H9 (cell line): ENCODE results near the gene ACBD5. TPM values are rescaled to one million over a fixed set of nuclear protein-coding genes. Genes with fewer than 3 reads are reported as not detected.

Source experiments
- DNase-seq: peaks from one replicate; pipeline ENCODE4 v3.0.0-alpha.2; 2017
- H2AFZ ChIP-seq: one replicate; pipeline ENCODE4 v1.6.1; 2013; ENCODE audit warnings: mild to moderate bottlenecking, low read length, control low read depth, moderate library complexity
- H2AK5ac ChIP-seq: 2 replicates; pipeline ENCODE4 v1.6.1; 2013; ENCODE audit warnings: low read length, control low read depth, mixed read lengths; ENCODE audit not compliant: insufficient read length
- H2BK120ac ChIP-seq: one replicate; pipeline ENCODE4 v1.6.1; 2013; ENCODE audit warnings: low read depth, mild to moderate bottlenecking, low read length, control low read depth, inconsistent platforms; ENCODE audit not compliant: poor library complexity, severe bottlenecking
- H2BK12ac ChIP-seq: 2 replicates; pipeline ENCODE4 v1.6.1; 2013; ENCODE audit warnings: low read length, control low read depth, mixed read lengths, low read depth; ENCODE audit not compliant: insufficient read length
- H2BK15ac ChIP-seq: 2 replicates; pipeline ENCODE4 v1.6.1; 2013; ENCODE audit warnings: low read depth, low read length, control low read depth
- H2BK20ac ChIP-seq: one replicate; pipeline ENCODE4 v1.6.1; 2013; ENCODE audit warnings: low read depth, mild to moderate bottlenecking, low read length, control low read depth, inconsistent platforms; ENCODE audit not compliant: poor library complexity, severe bottlenecking
- H2BK5ac ChIP-seq: 2 replicates; pipeline ENCODE4 v1.6.1; 2013; ENCODE audit warnings: low read length, control low read depth, mixed read lengths; ENCODE audit not compliant: insufficient read length
- H3K14ac ChIP-seq: 2 replicates; pipeline ENCODE4 v1.6.1; 2013; ENCODE audit warnings: low read length, control low read depth; ENCODE audit not compliant: insufficient read depth
- H3K18ac ChIP-seq: 2 replicates; pipeline ENCODE4 v1.6.1; 2013; ENCODE audit warnings: low read depth, mild to moderate bottlenecking, mixed read lengths, low read length, control low read depth; ENCODE audit not compliant: insufficient read length
- H3K23ac ChIP-seq: 2 replicates; pipeline ENCODE4 v1.6.1; 2013; ENCODE audit warnings: low read length, control low read depth, mixed read lengths, low read depth; ENCODE audit not compliant: insufficient read length
- H3K23me2 ChIP-seq: 2 replicates; pipeline ENCODE4 v1.6.1; 2013; ENCODE audit warnings: low read depth, mild to moderate bottlenecking, mixed read lengths, low read length, control low read depth; ENCODE audit not compliant: insufficient read length, poor library complexity, severe bottlenecking
- H3K27ac ChIP-seq: 2 replicates; pipeline ENCODE4 v1.5.1; 2013; ENCODE audit warnings: low read length, control low read depth, mixed read lengths, low read depth; ENCODE audit not compliant: insufficient read length
- H3K27me3 ChIP-seq: 2 replicates; pipeline ENCODE4 v1.6.1; 2013; ENCODE audit warnings: low read length, control low read depth, inconsistent platforms; ENCODE audit not compliant: insufficient read depth
- H3K4ac ChIP-seq: 2 replicates; pipeline ENCODE4 v1.6.1; 2013; ENCODE audit warnings: low read depth, mild to moderate bottlenecking, control low read depth, inconsistent platforms, low read length, moderate library complexity
- H3K4me1 ChIP-seq: 2 replicates; pipeline ENCODE4 v1.6.1; 2013; ENCODE audit warnings: low read length, control low read depth, inconsistent platforms; ENCODE audit not compliant: insufficient read depth
- H3K4me2 ChIP-seq: 2 replicates; pipeline ENCODE4 v1.6.1; 2013; ENCODE audit warnings: low read length, control low read depth, mixed read lengths; ENCODE audit not compliant: insufficient read length, insufficient read depth
- H3K56ac ChIP-seq: 2 replicates; pipeline ENCODE4 v1.6.1; 2013; ENCODE audit warnings: low read depth, mild to moderate bottlenecking, mixed read lengths, low read length, control low read depth; ENCODE audit not compliant: insufficient read length
- H3K79me1 ChIP-seq: 2 replicates; pipeline ENCODE4 v1.6.1; 2013; ENCODE audit warnings: low read depth, mild to moderate bottlenecking, moderate library complexity, low read length, control low read depth, inconsistent platforms; ENCODE audit not compliant: insufficient read depth, poor library complexity, severe bottlenecking
- H3K79me2 ChIP-seq: 2 replicates; pipeline ENCODE4 v1.6.1; 2013; ENCODE audit warnings: low read length, control low read depth, inconsistent platforms; ENCODE audit not compliant: insufficient read depth
- H3K9ac ChIP-seq: 2 replicates; pipeline ENCODE4 v1.6.1; 2013; ENCODE audit warnings: low read length, control low read depth, mixed read lengths; ENCODE audit not compliant: insufficient read length; ENCODE audit errors: extremely low read depth
- H3K9me3 ChIP-seq: one replicate; pipeline ENCODE4 v1.6.1; 2013; ENCODE audit warnings: low read depth, low read length, inconsistent platforms; ENCODE audit not compliant: control insufficient read depth
- H3T11ph ChIP-seq: one replicate; pipeline ENCODE4 v1.6.1; 2013; ENCODE audit warnings: mild to moderate bottlenecking, low read length, control low read depth, inconsistent platforms
- H4K20me1 ChIP-seq: one replicate; pipeline ENCODE4 v1.6.1; 2013; ENCODE audit not compliant: control insufficient read depth, insufficient read length, insufficient read depth
- H4K5ac ChIP-seq: 2 replicates; pipeline ENCODE4 v1.6.1; 2013; ENCODE audit warnings: low read depth, mild to moderate bottlenecking, mixed read lengths, low read length, control low read depth; ENCODE audit not compliant: insufficient read length
- H4K8ac ChIP-seq: replicated peaks from 2 replicates; pipeline ENCODE4 v1.6.1; 2013; ENCODE audit warnings: low read length, control low read depth, mixed read lengths, low read depth; ENCODE audit not compliant: insufficient read length
- H4K91ac ChIP-seq: 2 replicates; pipeline ENCODE4 v1.6.1; 2013; ENCODE audit warnings: low read depth, mild to moderate bottlenecking, moderate library complexity, mixed read lengths, low read length, control low read depth; ENCODE audit not compliant: insufficient read length
- H3K27ac Mint-ChIP-seq, 3 experiments: 2 replicates in 2 of 3; 3 replicates in 1 of 3; pipeline ENCODE4 v1.8.0; 2020 to 2021; ENCODE audit warnings: mixed read lengths in 3 of 3, mild to moderate bottlenecking in 1 of 3, moderate library complexity in 1 of 3
- H3K27me3 Mint-ChIP-seq: 2 replicates; pipeline ENCODE4 v1.8.0; 2021; ENCODE audit warnings: low read depth, mild to moderate bottlenecking, moderate library complexity, mixed read lengths
- H3K36me3 Mint-ChIP-seq, 3 experiments: 2 replicates in 2 of 3; 3 replicates in 1 of 3; pipeline ENCODE4 v1.8.0; 2020 to 2021; ENCODE audit warnings: low read depth in 3 of 3, mixed read lengths in 3 of 3; ENCODE audit not compliant: insufficient read depth in 1 of 3
- H3K4me1 Mint-ChIP-seq, 2 experiments: 2 replicates each; pipeline ENCODE4 v1.8.0; 2020; ENCODE audit warnings: mixed read lengths in 2 of 2
- H3K4me3 Mint-ChIP-seq, 2 experiments: 2 replicates in 1 of 2; 3 replicates in 1 of 2; pipeline ENCODE4 v1.8.0; 2020 to 2021; ENCODE audit warnings: mild to moderate bottlenecking in 2 of 2, mixed read lengths in 2 of 2, moderate library complexity in 1 of 2
- H3K9me3 Mint-ChIP-seq, 2 experiments: 2 replicates in 1 of 2; 3 replicates in 1 of 2; pipeline ENCODE4 v1.8.0; 2020; ENCODE audit warnings: mild to moderate bottlenecking in 2 of 2, mixed read lengths in 2 of 2, moderate library complexity in 1 of 2
- WGBS: extraction: QIAGEN DNeasy Blood & Tissue Kit; methylation state at CpG from one replicate; pipeline ENCODE4 v1.1.7; 2013; ENCODE audit warnings: missing lambda C conversion rate, low lambda C conversion rate, mixed read lengths; ENCODE audit not compliant: insufficient read length; ENCODE audit errors: extremely low coverage; 5-methylcytosine and 5-hydroxymethylcytosine counted together
- total RNA-seq: library from RNA; stranded (reverse); gene quantifications from 2 replicates; pipeline ENCODE4 v1.2.1, GENCODE V29; 2021
- TF ChIP-seq, protein P1 (sequence below): fragments of 200-600 bp; sonication (generic); conservative IDR thresholded peaks from 3 replicates; pipeline ENCODE4 v1.8.0; 2021; ENCODE audit warnings: antibody characterized with exemption, mild to moderate bottlenecking

Gene ACBD5
- total RNA-seq, 1 experiment from 2014 or later = 14.2 TPM

DNA sequence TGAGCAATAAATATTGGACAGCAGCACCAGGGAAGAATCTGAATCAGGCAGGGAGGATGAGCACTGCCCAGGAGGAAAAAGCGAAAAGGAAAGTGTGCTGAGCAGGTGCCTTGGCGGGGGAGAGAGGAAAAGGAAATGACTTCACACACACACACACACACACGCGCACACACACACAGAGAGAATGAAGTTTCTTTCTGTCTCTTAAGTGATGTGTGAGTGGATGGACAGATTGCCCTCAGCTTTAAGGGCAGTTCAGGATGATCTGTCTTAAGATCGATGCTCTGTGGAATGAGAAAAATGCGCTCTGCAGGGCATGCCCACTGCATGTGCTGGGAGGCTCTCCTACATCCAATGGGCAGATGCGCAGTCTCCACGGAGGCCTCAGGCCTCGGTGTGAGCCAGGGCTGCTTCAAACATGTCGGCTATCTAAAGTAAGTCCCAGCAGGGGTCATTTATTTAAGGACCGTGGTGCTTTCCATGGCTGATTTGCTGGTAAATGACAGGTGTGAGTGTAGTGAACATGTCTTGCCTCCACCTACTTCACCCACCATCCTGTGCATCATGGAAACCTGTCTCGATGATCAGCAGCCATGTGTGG, 2.5 kb upstream of the ACBD5 start:
- Histone ChIP-seq H3K9ac (peak overlapping the region; percentile 37), H3K27ac (no peak overlapping the region), H3K9me3 (no peaks in the 10 kb centered on the region), H3K4me1 (no peaks in the 10 kb centered on the region; the same call in 1 of the 2 replicates), H3K79me2 (no peaks in the 10 kb centered on the region), H2BK20ac (no peak overlapping the region), H3T11ph (no peak overlapping the region), H3K23me2 (peaks cover 7% of the 10 kb centered on the region), H3K56ac (no peak overlapping the region), H2BK5ac (no peak overlapping the region), H3K79me1 (no peaks in the 10 kb centered on the region), H4K20me1 (no peaks in the 10 kb centered on the region), H2AFZ (no peak overlapping the region), H3K4ac (no peak overlapping the region), H4K8ac (no peak overlapping the region), H3K14ac (no peak overlapping the region), H4K5ac (no peak overlapping the region), H2BK15ac (no peak overlapping the region), H2BK12ac (no peak overlapping the region), H3K4me2 (peak overlapping the region; percentile 99), H3K27me3 (no peaks in the 10 kb centered on the region), H2BK120ac (no peak overlapping the region), H3K18ac (no peak overlapping the region), H2AK5ac (no peak overlapping the region), H3K23ac (no peak overlapping the region), H4K91ac (no peak overlapping the region)
- peaks cover 3% of the 10 kb centered on the region; the same call in 1 of the 2 replicates for H3K27me3 Mint-ChIP-seq
- H3K36me3 Mint-ChIP-seq = no peaks in the 10 kb centered on the region; a peak in 1 of 7 replicates
- WGBS = no CpG with 5 or more reads among the region's 12 CpGs
- peak; percentile 67 for DNase-seq
- H3K27ac Mint-ChIP-seq = peak overlapping the region; percentile 85 to 99 (median 92); a peak in 6 of 7 replicates
- H3K9me3 Mint-ChIP-seq = no peaks in the 10 kb centered on the region
- H3K4me3 Mint-ChIP-seq = peak overlapping the region; percentile 85 to 90
- H3K4me1 Mint-ChIP-seq = peaks cover 25 to 35% of the 10 kb centered on the region in 2 experiments
- TF ChIP-seq, protein P1, sequence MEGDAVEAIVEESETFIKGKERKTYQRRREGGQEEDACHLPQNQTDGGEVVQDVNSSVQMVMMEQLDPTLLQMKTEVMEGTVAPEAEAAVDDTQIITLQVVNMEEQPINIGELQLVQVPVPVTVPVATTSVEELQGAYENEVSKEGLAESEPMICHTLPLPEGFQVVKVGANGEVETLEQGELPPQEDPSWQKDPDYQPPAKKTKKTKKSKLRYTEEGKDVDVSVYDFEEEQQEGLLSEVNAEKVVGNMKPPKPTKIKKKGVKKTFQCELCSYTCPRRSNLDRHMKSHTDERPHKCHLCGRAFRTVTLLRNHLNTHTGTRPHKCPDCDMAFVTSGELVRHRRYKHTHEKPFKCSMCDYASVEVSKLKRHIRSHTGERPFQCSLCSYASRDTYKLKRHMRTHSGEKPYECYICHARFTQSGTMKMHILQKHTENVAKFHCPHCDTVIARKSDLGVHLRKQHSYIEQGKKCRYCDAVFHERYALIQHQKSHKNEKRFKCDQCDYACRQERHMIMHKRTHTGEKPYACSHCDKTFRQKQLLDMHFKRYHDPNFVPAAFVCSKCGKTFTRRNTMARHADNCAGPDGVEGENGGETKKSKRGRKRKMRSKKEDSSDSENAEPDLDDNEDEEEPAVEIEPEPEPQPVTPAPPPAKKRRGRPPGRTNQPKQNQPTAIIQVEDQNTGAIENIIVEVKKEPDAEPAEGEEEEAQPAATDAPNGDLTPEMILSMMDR = no peak
